ENCODE data around the gene MOSMO.
A peak's percentile ranks its signal among the peaks of the same experiment; 100 is the strongest.
"Not testable (repeated sequence)": the region's sequence is repeated elsewhere in the genome, so short reads cannot be mapped to it uniquely, and the experiment has no call there.

Gene MOSMO

GRCh38 chr16:22004341-22004740, 3.6 kb upstream of the MOSMO start:
- no peak for DNase-seq

- no peak for DNase-seq
Measured at GRCh38 chr16:22005746-22006145, 2.2 kb upstream of the MOSMO start.

GRCh38 chr16:22006636-22007035, 1.3 kb upstream of the MOSMO start:
- DNase-seq, result no peak

- DNase-seq, result no peak
Measured at GRCh38 chr16:22007159-22007508, 777 bp upstream of the MOSMO start.

GRCh38 chr16:22008215-22009059, 526 bp downstream of the MOSMO start:
- DNase-seq, result peak in 1 of 4 experiments; percentile 18

- DNase-seq, result no peak
Measured at GRCh38 chr16:22010902-22011301, 3.0 kb downstream of the MOSMO start.

GRCh38 chr16:22012241-22012640, 4.3 kb downstream of the MOSMO start:
- no peak for DNase-seq

- no peak for DNase-seq
Measured at GRCh38 chr16:22013486-22013885, 5.6 kb downstream of the MOSMO start.

GRCh38 chr16:22014271-22014873, 6.5 kb downstream of the MOSMO start:
- no peak for DNase-seq

GRCh38 chr16:22016927-22017326, 9.0 kb downstream of the MOSMO start:
- DNase-seq, result no peak

- no peak for DNase-seq
Measured at GRCh38 chr16:22018559-22018958, 10.6 kb downstream of the MOSMO start.

GRCh38 chr16:22022151-22022550, 14.2 kb downstream of the MOSMO start:
- DNase-seq, result no peak

GRCh38 chr16:22023505-22023904, 15.6 kb downstream of the MOSMO start:
- no peak for DNase-seq

- DNase-seq, result not testable (repeated sequence)
Measured at GRCh38 chr16:22024785-22025184, 16.9 kb downstream of the MOSMO start.

- no peak for DNase-seq
Measured at GRCh38 chr16:22027633-22028032, 19.7 kb downstream of the MOSMO start.

GRCh38 chr16:22029632-22030031, 21.7 kb downstream of the MOSMO start:
- DNase-seq, result no peak

GRCh38 chr16:22030087-22030812, 22.3 kb downstream of the MOSMO start:
- no peak for DNase-seq

GRCh38 chr16:22031483-22032083, 23.7 kb downstream of the MOSMO start:
- DNase-seq, result no peak

- DNase-seq, result no peak
Measured at GRCh38 chr16:22034503-22034902, 26.6 kb downstream of the MOSMO start.

GRCh38 chr16:22035153-22035552, 27.2 kb downstream of the MOSMO start:
- no peak for DNase-seq

- DNase-seq, result not testable (repeated sequence)
Measured at GRCh38 chr16:22043882-22044281, 36.0 kb downstream of the MOSMO start.

GRCh38 chr16:22045888-22046287, 38.0 kb downstream of the MOSMO start:
- not testable (repeated sequence) for DNase-seq

- no peak for DNase-seq
Measured at GRCh38 chr16:22050963-22051362, 43.1 kb downstream of the MOSMO start.
